Measurements from ENCODE around the gene HIGD1C.

- no peak for TF ChIP-seq CTCF (IDR thresholded peaks at IDR 0.05)
- no peak for TF ChIP-seq ZFX (IDR thresholded peaks at IDR 0.05; ENCODE audit: borderline replicate concordance)
Measured at GRCh38 chr12:51004504-51004903, 52.2 kb downstream of the HIGD1C start.
